Left lung (tissue), 10 donors: ENCODE measurements around the gene HOXC12. TPM values are rescaled to one million over a fixed set of nuclear protein-coding genes. Genes with fewer than 3 reads are reported as not detected.

Experiments used
- ATAC-seq: fragments of 200-7000 bp; cut with Tn5 transposase; one replicate; pipeline ENCODE4 v1.9.1; 2020; ENCODE audit warnings: moderate library complexity
- DNase-seq, 4 donors: peaks; one replicate each; pipeline ENCODE4 v3.0.0-alpha.2; 2013 to 2020
- H3K27ac ChIP-seq, 2 donors: fragments of 200-600 bp; sonication (generic) in 1 of 2; one replicate each; pipeline versions ENCODE4 v1.5.0 to v1.8.0; 2020 to 2021
- H3K27me3 ChIP-seq, 2 donors: fragments of 200-600 bp; sonication (generic) in 1 of 2; one replicate each; pipeline versions ENCODE4 v1.5.0 to v1.8.0; 2020 to 2021
- H3K36me3 ChIP-seq, 2 donors: fragments of 200-600 bp; sonication (generic) in 1 of 2; one replicate each; pipeline versions ENCODE4 v1.5.0 to v1.8.0; 2020 to 2021
- H3K4me1 ChIP-seq, 2 donors: fragments of 200-600 bp; one replicate each; pipeline ENCODE4 v1.8.0; 2021
- H3K4me3 ChIP-seq, 2 donors: fragments of 200-600 bp; sonication (generic) in 1 of 2; one replicate each; pipeline versions ENCODE4 v1.5.0 to v1.8.0; 2020 to 2021; ENCODE audit warnings: mild to moderate bottlenecking in 1 of 2
- H3K9me3 ChIP-seq, 2 donors: fragments of 200-600 bp; sonication (generic) in 1 of 2; one replicate each; pipeline versions ENCODE4 v1.5.0 to v1.8.0; 2020 to 2021
- intact Hi-C, 2 donors: fragments of 100-400 bp; cut with DNase I; formaldehyde crosslinking; loops; one replicate each; pipeline versions ENCODE4 v1.11.2 to v1.14.2; 2022
- polyA plus RNA-seq, 6 donors: library from polyadenylated mRNA; unstranded; fragments of 120-200 nt; gene quantifications; one replicate each; pipeline ENCODE4 v1.2.1, GENCODE V29; 2013; ENCODE audit not compliant: insufficient read length in 6 of 6
- total RNA-seq, 2 donors: library from RNA; stranded (reverse); fragmentation: NEBNext Ultra II Directional; extraction: Animal tissue kit (Norgen Biotek cat#: 25700); gene quantifications; one replicate each; pipeline ENCODE4 v1.2.1, GENCODE V29; 2021
- TF ChIP-seq, protein P1 (sequence below), 2 donors: fragments of 200-600 bp; sonication (generic) in 1 of 2; IDR thresholded peaks; one replicate each; pipeline versions ENCODE4 v1.5.0 to v1.8.0; 2021; ENCODE audit warnings: antibody characterized with exemption in 2 of 2
- donor health status: DM: no; HTN: yes; CAD: no.
- donor health status: DM: no; HTN: no; CAD: no.

The HOXC12 gene
- total and polyA plus RNA-seq, 8 donors = not detected

- no peaks in the 10 kb centered on the region for H3K9me3 ChIP-seq
- no peak for DNase-seq
- H3K27ac ChIP-seq = no peak overlapping the region
- no peak for ATAC-seq
- intact Hi-C loops = no loop called here
- no peak overlapping the region for H3K4me3 ChIP-seq
- H3K36me3 ChIP-seq = no peaks in the 10 kb centered on the region
- H3K4me1 ChIP-seq = peaks cover 0 to 8% of the 10 kb centered on the region in 2 donors
- TF ChIP-seq, protein P1, sequence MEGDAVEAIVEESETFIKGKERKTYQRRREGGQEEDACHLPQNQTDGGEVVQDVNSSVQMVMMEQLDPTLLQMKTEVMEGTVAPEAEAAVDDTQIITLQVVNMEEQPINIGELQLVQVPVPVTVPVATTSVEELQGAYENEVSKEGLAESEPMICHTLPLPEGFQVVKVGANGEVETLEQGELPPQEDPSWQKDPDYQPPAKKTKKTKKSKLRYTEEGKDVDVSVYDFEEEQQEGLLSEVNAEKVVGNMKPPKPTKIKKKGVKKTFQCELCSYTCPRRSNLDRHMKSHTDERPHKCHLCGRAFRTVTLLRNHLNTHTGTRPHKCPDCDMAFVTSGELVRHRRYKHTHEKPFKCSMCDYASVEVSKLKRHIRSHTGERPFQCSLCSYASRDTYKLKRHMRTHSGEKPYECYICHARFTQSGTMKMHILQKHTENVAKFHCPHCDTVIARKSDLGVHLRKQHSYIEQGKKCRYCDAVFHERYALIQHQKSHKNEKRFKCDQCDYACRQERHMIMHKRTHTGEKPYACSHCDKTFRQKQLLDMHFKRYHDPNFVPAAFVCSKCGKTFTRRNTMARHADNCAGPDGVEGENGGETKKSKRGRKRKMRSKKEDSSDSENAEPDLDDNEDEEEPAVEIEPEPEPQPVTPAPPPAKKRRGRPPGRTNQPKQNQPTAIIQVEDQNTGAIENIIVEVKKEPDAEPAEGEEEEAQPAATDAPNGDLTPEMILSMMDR (IDR thresholded peaks at IDR 0.05) = no peak
- peaks cover 93 to 100% of the 10 kb centered on the region in 2 donors for H3K27me3 ChIP-seq
These were observed 25.6 kb downstream of the HOXC12 start for GRCh38 chr12:53980104-53980801.

- Histone ChIP-seq H3K4me1 (peaks cover 0 to 9% of the 10 kb centered on the region in 2 donors), H3K9me3 (no peaks in the 10 kb centered on the region), H3K27ac (no peak overlapping the region), H3K27me3 (peaks cover 93 to 100% of the 10 kb centered on the region in 2 donors), H3K4me3 (no peak overlapping the region), H3K36me3 (no peaks in the 10 kb centered on the region)
- TF ChIP-seq, protein P1 (IDR thresholded peaks at IDR 0.05) = no peak
- intact Hi-C loops = no loop called here
- ATAC-seq (no peak), DNase-seq (no peak)
These were observed 26.2 kb downstream of the HOXC12 start for GRCh38 chr12:53980802-53981496.

DNA sequence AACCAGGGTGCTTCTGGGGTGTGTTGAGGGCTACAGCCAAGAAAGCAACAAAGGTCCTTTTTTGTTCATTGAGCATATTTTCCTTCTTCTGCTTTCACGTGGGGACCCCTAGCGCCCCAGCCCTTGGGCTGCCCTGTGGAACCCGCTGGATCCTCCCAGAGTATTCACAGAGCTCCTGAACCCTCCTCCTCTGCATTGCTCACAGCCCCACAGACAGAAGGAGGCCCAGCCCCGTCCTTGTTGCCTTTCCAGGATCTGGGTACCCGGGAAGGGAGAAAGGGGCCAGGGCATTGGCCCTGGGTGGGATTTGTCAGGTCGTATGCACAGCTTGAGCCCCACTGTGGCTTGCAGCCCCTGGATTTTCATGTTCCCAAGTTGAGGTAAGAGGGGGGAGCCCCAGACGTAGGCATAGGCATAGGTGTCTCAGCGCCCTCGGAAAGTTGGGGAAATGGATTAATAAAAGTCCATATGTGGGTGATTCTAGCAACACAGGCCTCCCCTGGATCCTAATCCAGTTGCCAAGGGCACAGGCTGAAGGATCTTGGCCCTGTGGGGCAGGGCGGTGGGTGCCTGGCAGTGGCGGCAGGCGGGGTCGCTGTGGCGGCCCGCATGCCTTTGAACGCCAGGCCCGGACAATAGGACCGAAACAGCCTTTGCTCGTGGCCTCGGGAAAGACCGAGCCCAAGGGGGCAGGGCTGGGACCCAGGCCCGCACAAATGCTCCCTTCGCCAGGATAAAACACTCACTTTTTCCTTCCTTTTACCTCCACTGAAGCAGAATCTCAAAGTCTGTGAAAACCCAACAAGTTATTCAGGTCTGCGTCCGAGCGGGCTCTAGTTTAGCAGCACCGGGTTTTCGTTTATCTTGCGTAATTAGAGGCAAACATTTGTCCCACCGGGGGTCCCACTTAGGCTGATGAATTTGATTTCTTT lies 27.2 kb downstream of the HOXC12 start:
- TF ChIP-seq, protein P1 (IDR thresholded peaks at IDR 0.05) = no peak
- no peaks in the 10 kb centered on the region for H3K9me3 ChIP-seq
- no peak for DNase-seq
- no peak overlapping the region for H3K27ac ChIP-seq
- intact Hi-C loops = no loop called here
- no peak overlapping the region for H3K4me3 ChIP-seq
- peaks cover 93 to 100% of the 10 kb centered on the region in 2 donors for H3K27me3 ChIP-seq
- no peaks in the 10 kb centered on the region for H3K36me3 ChIP-seq
- no peak for ATAC-seq
- peaks cover 3 to 14% of the 10 kb centered on the region in 2 donors for H3K4me1 ChIP-seq

GRCh38 chr12:53982648-53983567 lies 28.2 kb downstream of the HOXC12 start:
- Histone ChIP-seq H3K36me3 (no peaks in the 10 kb centered on the region), H3K27ac (no peak overlapping the region), H3K4me3 (no peak overlapping the region), H3K9me3 (no peaks in the 10 kb centered on the region), H3K27me3 (peaks cover 93 to 100% of the 10 kb centered on the region in 2 donors), H3K4me1 (peaks cover 3 to 14% of the 10 kb centered on the region in 2 donors)
- DNase-seq (no peak), ATAC-seq (no peak)
- intact Hi-C loops = no loop called here
- TF ChIP-seq, protein P1 (IDR thresholded peaks at IDR 0.05) = no peak
